IPS-NIHi7 (cell line): ENCODE measurements around the gene CPAMD8.
"Not testable (repeated sequence)": the region's sequence is repeated elsewhere in the genome, so short reads cannot be mapped to it uniquely, and the experiment has no call there.

Experiments used
- DNase-seq: peaks from one replicate; pipeline ENCODE4 v3.0.0; 2012; ENCODE audit warnings: mixed read lengths; ENCODE audit errors: extremely low spot score

The CPAMD8 gene

DNA sequence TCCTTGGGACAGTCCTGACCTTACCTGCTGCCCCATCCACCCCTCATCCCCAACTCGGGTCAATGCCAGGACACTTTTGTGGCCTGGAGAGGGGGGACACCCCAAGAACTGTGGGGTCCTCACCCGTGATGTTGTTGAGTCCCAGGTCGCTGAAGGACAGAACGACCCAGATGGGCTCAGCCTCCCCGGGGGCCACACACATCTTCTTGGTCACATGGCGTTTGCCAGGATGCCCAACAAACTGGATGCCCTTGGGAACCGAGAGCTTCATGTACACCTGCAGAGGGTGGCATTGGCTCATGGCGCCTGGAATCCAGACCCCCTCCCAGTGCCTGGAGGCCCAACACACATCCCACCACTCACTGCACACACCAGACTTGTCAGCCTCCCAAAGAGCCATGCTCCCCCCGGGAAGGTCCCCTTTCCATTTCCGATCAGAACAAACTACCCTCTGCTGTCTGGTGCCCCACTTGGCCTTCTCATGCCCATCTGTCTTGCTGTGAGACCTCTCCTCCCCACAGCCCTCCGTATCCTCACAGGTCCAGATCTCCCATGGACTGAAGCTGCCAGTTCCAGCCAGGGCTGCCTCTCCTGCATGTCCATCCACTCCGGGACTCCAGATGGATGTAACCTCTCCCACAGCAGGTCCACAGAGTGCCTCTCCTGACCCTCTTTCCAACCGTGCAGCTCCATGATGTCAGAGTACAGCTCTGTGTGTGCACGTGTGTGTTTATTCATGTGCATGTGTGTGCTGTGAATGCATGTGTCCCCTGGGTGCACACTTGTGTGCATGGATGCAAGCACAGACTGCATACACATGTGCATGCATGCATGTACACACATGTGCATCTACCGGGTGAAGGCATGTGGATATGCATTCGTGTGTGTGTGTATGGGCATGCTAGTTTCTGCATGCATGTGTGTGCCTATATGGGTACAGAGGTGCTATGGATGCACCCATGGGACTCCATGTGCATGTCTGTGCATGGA is 79.4 kb downstream of the CPAMD8 start:
- DNase-seq, result no peak

DNA sequence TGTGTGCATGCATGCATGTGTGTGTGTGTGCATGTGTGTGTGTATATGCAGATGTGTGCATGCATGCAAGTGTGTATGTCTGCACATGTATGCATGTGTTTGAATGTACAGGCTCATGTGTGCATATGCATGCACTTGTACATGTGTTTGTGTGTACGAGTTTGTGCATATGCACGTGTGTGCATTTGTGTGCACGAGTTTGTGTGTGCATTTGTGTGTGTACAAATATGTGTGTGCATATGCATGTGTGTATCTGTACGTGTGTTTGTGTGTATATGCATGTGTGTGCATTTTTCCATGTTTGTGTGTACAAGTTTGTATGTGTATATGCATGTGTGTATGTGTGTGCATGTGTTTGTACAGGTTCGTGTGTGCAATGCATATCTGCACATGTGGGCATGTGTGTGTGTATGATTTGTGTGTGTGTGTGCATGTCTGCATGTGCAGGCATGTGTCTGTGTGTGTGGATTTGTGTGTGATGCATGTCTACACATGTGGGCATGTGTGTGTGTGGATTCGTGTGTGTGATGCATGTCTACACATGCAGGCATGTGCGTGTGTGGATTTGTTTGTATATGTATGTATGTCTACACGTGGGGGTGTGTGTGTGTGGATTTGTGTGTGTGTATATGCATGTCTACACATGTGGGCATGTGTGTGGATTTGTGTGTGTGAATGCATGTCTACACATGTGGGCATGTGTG is 80.7 kb downstream of the CPAMD8 start:
- DNase-seq, result no peak

DNA sequence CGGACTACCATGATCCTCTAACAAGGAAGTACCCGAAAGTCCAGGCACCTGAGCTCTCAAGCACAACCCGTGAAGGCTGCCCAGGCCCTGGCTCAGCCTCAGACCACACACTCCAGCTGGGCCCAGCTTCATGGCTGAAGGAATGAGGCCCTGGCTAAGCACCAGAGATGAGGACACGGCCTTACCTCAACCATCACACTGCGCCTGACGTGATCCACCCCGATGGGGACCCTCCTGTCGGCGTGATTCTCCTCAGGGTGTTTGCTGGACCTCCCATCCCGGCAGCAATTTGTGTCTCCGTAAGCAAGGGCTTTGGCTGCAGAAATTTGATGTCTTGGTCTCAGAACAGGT is 81.3 kb downstream of the CPAMD8 start:
- no peak for DNase-seq

DNA sequence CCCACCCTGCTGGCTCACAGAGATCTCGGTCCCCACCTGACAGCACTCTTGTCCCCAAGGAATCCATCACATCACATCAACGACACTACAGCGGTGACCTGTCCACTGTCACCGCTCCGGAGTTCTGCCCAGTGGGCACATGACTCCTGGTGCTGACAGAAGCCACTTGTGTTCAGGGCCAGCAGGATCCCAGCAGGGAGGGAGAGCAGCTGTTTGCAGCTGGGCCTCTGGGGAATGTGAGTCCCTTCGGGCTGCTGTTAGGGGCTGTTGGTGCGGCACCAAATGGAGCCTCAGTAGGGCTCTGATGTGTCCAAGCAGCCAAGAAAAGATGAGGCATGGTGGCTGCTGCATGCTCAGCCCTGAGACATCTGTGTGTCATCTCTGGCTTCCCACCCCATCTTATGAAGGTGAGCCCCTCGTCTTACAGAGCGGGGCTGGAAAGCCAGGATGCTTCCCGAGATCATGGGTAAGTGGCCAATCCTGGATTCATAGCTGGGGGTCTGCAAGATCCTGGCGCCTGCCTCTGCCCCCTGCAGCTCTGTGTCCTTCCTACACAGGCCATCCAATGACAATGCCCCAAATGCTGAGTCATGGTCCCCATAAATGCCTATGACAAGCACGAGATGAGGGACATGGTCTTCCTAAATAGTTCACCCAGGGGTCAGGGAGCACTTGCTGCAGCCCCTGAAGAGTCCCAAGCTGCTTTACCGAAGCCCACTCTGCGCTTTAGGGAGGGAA is 81.8 kb downstream of the CPAMD8 start:
- DNase-seq, result peak; percentile 5

DNA sequence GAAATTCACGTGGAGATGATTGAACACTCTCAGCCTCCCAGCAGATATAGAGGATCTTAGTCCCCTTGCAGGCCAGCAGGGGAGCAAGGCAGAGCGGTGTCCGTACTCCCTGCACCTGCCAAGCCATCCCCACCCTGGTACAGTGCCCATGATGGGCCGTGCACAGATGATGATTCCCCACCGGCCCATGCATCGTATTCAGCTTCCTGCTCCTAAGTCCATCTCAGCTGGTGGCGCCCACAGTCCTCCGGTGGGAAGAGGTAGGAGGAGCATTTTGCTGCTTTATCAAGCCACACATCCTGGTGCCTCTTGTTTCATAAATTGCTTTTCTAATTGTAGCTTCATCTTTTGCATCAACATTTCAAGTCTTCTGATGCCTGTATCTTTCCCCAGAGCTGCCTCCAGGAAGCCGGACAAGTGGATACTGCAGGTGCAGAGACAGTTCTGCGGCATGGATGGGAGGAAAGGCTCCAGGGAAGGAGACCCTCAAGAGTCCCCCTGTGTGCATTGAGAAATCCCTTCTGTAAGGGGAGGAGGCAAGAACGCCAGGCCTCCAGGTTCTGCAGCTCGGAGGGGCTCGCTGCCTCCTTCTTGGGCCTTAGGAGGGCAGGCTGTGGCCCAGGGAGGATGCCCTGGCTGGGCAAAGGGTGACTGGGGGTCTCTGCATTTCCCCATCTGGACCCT is 82.5 kb downstream of the CPAMD8 start:
- DNase-seq, result no peak

DNA sequence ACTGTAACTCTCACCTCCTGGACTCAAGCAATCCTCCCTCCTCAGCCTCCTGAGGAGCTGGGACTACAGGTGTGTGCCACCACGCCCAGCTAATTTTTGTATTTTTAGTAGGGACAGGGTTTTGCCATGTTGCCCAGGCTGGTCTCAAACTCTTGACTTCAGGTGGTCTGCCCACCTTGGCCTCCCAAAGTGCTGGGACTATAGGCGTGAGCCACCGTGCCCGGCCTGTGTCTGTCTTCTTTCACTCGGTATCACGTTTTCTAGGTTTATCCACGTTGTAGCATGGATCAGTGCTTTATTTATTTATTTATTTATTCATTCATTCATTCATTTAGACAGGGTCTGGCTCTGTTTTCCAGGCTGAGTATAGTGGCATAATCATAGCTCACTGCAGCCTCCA is 83.5 kb downstream of the CPAMD8 start:
- not testable (repeated sequence) for DNase-seq

DNA sequence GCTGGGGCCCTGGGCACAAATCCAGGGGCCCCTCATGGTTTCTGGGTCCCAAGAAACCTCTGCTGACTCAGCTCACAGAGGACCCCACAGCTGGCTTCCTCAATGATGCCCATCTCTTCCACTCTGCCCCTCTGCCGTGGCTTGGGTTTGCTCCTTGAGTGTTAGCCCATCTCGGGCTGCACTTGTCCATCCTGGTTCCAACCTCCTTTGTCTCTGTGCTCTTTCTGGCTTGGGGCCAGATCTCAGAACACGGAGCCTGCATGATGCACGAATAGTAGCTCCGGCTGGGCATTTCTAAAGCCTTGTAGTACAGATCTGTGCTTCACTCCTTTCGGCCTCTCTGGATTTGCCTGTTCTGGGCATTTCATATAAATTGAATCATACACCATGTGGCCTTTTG is 84.0 kb downstream of the CPAMD8 start:
- DNase-seq, result no peak

DNA sequence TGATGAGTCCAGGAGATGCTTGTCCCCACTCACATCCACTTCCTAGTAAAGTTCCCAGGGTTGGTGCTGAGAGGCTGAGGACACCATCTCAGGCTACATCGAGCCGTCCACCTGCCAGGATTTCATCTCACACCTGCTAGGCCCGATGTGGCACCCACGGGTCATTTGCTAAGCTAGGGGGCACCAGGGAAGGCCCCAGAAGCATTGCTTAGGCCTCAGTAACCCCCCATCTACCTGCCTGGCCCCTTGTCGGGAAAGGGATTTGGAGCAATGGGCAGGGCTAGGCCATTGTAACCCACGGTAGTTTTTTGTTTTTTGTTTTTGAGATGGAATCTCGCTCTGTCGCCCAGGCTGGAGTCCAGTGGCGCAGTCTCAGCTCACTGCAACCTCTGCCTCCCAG is 86.0 kb downstream of the CPAMD8 start:
- no peak for DNase-seq

DNA sequence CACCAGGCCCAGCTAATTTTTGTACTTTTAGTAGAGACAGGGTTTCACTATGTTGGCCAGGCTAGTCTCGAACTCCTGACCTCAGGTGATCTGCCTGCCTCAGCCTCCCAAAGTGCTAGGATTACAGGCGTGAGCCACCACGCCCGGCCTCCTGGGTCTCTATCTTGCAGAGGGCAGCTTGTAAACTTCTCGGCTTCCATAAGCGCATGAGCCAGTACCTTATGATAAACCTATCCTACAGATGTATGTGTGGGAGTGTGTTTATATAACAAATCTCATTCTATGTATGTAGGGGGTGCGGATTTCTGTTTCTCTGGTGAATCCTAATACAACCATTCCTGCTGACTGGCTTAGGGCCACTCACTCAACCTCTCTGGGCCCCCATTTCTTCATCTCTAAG is 86.5 kb downstream of the CPAMD8 start:
- DNase-seq, result not testable (repeated sequence)

DNA sequence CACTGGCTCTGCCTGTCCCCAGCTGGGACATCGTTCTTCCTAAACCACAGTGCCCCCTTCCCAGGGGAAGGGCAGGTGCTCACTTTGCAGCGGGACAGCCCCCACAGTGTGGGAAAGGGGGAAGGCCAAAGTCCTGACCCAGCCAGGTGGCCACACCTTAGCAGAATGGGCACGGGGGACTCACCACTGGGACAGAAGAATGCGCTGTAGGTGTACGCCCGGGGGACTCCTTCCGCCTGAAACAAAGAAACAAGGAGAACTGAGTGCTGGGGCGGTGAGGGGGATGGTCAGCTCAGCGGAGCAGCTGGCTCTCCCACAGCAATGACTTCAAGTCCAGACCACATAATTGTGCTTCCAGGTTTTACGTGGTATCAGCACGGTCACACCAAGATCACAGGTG is 88.4 kb downstream of the CPAMD8 start:
- no peak for DNase-seq

DNA sequence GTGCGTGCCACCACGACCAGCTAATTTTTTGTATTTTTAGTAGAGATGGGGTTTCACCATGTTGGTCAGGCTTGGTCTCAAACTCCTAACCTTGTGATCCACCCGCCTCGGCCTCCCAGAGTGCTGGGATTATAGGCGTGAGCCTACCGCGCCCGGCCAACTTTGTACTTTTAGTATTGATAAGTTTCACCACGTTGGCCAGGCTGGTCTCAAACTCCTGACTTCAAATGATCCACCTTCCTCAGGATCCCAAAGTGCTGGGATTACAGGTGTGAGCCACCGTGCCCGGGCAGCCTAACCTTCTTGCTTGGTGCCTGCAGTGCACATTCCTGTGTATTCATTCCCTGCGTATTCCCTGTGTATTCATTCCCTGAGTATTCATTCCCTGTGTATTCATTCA is 88.8 kb downstream of the CPAMD8 start:
- not testable (repeated sequence) for DNase-seq

DNA sequence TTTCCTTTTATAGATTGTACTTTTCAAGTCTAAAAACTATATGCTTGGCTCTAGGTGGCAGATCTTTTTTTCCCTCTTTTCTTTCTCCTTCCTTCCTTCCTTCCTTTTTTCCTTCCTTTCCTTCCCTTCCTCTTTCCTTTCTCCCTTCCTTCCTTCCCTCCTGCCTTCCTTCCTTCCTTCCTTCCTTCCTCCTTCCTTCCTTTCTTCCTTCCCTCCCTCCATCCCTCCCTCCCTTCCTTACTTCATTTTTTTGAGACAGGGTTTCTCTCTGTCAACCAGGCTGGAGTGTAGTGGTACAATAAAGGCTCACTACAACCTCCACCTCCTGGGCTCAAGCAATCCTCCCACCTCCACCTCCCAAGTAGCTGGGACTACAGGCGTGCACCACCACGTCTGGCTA is 89.7 kb downstream of the CPAMD8 start:
- DNase-seq, result no peak

DNA sequence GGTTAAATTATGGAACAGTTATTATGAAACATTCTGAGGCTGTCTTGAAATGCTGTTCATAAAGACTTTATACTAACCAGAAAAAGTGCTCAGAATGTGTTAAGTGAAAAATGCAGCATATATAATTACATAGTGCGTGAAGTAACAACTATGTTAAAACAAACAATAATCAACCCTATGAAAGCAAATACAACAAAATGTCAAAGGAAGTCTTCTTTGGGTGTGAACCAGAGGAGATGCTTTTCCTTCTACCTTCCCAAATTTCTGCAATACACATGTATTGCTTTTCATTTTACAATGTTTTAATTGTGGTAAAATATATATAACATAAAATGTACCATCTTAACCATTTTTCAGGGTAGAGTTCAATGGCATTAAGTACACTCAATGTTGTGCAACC is 92.1 kb downstream of the CPAMD8 start:
- no peak for DNase-seq

DNA sequence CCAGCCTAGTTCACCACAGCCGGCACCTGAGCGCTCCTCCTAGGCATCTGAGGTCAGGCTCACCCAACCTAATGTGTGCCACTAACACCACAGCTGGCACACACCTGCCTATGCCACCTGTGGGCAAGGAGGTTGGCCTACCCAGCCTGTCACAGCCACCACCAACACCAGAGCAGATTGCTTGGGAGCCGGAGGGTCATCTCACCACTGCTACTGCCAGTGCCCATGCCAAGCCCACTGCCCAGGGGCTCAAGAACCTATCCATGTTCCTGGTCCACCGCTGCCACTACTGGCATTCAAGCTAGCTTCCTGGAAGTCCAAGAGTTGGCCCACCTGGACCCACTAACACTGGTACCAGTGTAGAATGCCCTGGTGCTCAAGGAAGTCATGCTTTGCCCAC is 95.3 kb downstream of the CPAMD8 start:
- no peak for DNase-seq

DNA sequence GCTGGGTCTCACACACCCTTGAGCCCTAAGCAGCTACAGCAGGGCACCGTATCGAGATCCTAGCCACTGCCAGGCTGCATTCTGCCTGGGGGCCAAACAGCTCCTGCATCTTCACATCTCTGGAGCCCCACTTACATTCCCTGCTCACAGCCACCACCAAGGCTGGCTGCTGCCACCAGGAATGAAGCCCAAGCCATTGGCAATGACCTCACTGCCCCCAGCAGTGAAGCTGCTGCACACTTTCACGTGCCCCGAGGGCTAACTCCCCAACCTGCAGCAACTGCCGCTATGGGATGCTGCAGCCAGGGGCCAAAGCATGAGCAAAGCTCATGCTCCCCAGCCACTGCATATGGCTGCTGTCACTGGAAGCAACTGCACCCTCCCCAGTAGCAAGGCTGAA is 95.9 kb downstream of the CPAMD8 start:
- DNase-seq, result no peak

DNA sequence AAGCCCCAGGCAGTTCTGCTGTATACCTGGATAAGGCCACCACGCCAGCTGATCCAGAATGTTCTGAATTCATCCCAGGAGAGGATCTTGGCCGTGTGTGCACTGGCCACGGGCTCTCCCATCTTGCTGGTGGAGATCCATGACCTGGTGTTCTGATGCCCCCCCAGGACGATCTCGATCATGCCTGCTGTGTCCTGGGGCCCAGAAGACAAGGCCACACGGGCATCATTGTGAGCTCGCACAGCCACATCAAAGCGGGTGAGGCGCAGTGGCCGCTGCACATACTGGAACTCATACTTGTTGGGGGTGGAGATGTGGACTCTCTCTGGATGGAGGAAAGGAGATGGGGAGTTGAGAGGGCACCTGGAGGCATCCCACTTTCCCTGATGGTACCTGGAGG is 97.7 kb downstream of the CPAMD8 start:
- no peak for DNase-seq

DNA sequence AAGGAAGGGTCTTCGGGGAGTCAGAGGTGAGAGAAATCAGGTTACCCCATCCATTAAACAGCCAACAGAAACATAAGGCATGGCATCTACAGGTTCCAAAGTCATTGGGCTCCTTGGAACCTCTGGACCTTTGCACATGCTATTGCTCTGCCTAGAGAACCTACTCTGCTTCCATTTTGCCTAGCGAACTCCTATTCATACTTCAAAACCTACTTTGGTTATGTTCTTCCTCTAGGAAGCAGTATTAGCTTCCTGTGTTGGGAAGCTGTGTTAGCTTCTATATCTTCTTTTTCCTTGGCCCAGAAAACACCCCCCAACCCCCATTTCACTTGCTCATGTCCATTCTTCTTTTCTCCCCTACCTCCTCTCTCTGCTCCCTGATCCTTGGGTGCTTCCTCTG is 98.3 kb downstream of the CPAMD8 start:
- DNase-seq, result no peak

DNA sequence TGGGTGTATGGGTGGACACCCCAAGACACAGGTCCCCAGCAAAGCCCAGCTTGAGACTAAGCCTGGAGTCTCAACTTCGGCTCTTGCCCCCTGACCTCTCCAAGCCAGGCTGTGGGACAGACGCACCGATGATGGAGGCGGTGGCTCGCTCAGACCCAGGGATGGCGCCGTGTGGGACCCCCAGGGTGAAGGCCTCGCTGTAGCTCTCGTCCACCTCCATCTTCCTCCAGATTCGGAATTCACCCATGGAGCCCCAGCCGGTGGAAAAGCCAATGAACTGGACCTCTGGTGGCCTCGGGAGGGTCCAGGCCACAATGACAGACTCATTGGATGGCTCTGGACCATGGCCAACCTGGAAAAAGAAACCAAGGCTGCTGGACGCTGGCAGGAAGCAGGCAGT is 98.7 kb downstream of the CPAMD8 start:
- DNase-seq, result no peak

DNA sequence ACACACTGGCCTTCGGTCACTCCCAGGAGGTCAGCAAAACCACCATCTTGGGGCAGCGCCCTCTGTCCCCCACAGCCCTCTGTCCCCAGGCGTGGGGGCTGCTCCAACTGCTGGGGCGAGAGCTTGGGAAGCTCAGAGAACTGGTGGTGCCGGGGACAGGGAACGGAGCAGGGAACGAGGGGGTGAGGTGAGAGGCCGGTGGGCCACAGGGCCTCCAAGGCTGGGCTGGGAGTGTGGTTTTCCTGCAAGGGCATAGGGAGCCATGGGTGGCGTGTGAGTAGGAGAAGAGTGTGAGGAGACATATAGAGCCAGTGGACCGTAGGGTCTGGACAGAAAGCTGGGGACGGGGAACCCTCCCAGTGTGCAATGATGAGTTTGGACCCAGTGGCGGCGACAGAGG is 103.7 kb downstream of the CPAMD8 start:
- no peak for DNase-seq

DNA sequence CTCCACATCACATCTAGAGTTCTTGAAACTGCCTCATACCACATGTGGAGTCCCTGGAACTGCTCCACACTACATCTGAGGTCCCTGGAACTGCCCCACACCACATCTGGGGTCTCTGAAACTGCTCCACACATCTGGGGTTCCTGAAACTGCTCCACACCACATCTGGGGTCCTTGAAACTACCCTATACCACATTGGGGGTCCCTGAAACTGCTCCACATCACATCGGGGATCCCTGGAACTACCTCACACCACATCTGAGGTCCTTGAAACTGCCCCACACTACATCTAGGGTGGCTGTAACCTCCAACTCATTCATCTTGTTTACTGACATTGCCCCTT is 104.0 kb downstream of the CPAMD8 start:
- no peak for DNase-seq

DNA sequence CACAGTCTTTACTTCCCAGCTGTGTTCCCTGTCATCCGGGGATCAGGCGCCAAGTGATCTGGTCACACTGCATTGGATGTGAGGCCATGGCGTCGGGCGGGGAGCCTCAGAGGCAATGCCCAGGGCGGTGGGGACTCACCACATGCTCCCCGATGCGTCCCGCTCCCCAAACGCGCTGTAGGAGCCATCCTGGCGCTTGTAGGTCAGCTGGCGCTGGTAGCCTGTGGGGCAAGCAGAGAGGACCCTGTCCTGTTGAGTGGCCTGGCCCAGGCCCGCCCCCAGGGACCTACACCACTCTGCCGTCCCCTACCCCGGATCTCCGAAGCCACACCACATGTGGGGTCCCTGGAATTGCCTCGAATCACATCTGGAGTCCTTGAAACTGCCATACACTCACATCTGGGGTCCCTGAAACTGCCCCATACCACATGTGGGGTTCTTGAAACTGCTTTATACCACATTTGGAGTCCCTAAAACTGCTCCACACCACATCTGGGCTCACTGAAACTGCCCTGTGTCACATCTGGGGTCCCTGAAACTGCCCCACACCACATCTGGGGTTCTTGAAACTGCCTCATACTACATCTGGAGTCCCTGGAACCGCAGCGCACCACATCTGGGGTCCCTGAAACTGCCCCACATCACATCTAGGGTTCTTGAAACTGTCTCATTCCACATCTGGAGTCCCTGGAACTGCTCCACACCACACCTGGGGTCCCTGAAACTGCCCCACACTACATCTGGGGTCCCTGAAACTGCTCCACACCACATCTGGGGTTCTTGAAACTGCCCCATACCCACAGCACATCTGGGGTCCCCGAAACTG is 104.6 kb downstream of the CPAMD8 start:
- DNase-seq, result peak; percentile 13
